ENCODE measurements around the gene HDDC3.
"Not testable (repeated sequence)": the region's sequence is repeated elsewhere in the genome, so short reads cannot be mapped to it uniquely, and the experiment has no call there.

HDDC3 gene

DNA sequence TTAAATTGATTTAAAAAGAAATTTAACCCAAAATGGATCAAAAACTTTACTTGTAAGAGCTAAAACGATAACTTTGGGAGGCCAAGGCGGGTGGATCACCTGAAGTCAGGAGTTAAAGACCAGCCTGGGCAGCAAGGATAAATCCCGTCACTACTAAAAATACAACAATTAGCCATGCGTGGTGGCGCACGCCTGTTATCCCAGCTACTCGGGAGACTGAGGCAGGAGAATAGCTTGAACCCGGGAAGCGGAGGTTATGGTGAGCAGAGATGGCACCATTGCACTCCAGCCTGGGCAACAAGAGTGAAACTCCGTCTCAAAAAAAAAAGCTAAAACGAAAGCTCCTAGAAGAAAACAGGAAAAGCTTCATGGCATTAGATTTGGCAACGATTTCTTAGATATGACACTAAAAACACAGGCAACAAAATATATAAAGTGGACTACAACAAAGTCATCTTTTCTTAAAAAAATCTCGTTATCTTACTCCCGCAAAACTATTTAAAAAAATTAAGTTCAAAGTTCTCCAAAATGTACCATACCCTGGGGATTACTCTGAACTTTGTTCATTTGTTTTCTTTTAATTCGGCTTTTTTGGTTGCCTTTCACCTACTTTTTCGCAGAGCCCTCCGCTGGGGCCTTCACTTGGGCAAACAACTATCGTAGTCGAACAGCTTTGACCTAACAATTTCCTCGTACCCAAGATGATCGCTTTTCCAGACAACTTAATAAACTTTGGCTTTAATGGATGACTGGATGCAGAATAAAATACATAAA lies 2.9 kb downstream of the HDDC3 start:
- no peak for DNase-seq

DNA sequence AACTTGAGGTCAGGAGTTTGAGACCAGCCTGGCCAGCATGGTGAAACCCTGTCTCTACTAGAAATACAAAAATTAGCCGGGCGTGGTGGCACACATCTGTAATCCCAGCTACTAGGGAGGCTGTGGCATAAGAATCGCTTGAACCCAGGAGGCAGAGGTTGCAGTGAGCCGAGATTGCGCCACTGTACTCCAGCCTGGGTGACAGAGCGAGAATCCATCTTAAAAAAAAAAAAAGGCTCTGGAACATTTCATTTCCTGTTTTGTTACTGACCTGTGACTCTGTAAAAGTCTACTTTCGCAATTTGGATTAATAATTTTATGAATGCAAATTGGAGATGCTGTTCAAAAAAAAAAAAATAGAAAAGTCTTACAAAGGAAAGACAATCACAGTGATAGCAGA lies 4.2 kb downstream of the HDDC3 start:
- DNase-seq = not testable (repeated sequence)

DNA sequence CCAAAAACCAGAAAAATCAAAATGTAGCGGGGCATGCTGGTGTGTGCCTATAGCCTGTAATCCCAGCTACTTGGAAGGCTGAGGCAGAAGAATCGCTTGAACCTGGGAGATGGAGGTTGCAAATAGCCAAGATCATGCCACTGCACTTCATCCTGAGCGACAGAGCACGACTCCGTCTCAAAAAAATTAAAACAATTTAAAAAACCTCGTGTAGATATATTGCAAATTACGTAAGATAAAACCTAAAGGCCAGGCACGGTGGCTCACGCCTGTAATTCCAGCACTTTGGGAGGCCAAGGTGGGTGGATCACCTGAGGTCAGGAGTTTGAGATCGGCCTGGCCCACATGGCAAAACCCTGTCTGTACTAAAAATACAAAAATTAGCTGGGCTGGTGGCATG lies 5.6 kb downstream of the HDDC3 start:
- DNase-seq = not testable (repeated sequence)

DNA sequence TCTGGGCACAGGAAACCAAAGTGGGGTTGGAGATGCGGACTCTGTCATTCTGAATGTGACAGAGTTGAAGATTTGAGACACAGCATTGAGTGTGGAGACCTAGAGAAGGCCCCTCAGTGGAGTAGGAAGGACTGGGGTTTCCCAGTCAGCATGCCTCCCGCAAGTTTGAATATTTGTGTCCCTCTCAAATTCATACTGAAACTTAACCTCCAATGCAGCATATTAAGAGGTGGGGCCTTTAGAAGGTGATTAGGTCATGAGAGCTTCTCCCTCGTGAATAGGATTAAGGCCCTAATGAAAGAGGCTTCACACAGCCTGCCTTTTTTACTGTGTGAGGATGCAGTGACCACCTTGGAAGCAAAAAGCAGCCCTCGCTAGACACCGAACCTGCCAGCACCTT lies 8.0 kb downstream of the HDDC3 start:
- no peak for DNase-seq

DNA sequence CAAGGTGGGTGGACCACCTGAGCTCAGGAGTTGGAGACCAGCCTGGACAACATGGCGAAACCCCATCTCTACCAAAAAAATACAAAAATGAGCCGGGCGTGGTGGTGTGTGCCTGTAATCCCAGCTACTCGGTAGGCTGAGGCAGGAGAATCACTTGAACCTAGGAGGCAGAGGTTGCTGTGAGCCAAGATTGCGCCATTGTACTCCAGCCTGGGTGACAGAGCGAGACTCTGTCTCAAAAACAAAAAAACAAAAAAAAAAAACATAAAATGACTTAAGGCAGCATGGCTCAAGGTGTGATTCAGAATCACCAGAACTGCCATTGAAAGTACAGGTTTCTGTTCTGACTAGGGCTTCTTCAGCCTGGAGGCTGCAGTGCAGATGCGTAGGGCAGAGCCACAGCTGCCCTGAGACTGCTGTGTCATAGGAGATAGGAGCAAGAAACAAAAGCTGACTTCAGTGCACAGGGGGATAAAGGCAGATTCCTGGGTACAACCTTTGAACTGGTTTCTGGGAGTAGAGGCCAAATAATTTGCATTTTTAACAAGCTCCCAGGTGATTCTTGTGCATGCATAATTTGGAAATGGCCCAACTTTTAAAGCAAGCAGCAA lies 9.5 kb downstream of the HDDC3 start:
- not testable (repeated sequence) for DNase-seq

DNA sequence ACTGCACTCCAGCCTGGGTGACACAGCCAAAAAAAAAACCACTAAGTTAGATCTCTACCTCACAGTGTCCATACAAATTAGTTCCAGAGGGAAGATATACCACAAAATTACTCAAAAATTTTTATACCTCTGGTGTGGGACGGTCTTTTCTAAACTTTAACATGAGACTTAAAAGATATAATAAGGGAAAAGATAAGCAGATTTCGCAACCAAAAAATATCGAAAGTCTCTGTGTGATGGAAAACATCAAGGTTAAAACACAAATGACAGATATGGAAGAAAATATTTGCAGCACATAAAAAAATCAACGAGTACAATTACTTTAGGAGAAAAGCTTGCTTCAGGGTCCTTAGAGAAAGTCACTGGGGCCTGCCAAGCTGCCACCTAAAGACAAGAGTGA lies 10.5 kb downstream of the HDDC3 start:
- DNase-seq = no peak

DNA sequence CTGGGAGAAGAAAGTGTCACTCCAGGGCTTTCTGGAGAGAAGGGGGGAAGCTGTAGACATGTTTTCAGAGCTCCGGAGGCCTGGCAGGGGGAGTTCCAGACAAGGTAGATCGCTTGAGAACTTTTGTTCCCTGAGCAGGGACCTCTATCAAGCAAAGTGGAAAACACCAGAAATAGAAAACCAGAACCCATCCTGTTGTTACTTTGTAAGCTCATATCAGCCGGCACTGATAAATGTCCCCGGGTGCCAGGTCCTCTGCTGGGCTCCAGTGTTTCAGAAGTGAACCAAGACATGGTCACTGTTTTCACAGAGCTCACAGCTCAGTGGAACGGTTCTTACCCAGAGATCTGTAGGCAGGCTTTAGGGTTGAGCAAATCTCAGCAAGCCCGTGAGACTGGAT lies 13.5 kb downstream of the HDDC3 start:
- DNase-seq = no peak

DNA sequence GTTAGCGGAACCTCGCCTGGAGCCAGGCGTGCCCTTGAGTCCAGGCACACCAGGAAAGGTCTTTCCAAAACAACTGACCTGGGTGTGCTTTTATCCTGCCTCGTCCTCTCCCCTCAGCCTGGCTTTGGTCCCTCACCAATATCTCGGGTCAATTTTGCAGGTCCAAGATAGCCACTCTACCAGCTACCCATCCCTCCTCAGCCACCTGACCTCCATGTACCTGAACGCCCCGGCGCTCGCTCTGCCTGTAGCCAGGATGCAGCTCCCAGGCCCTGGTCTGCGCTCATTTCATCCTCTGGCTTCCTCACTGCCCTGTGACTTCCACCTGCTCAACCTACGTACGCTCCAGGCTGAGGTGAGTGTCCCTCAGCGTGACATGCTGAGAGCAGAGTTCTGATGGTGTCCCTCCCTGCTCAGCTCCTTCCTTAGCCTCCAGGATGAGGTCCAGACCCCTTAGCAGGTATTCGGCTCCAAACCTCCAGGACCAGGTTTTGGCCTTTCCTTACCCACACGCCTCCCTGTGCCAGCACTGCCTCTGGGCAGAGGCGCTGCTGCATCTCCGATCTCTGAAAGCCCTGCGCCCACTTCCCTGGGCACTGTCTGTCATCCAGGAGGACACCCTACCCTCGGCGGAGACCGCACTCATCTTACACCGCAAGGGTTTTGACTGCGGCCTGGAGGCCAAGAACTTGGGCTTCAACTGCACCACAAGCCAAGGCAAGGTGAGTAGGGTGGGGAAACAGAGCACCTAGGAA lies 14.1 kb downstream of the HDDC3 start:
- no peak for DNase-seq

DNA sequence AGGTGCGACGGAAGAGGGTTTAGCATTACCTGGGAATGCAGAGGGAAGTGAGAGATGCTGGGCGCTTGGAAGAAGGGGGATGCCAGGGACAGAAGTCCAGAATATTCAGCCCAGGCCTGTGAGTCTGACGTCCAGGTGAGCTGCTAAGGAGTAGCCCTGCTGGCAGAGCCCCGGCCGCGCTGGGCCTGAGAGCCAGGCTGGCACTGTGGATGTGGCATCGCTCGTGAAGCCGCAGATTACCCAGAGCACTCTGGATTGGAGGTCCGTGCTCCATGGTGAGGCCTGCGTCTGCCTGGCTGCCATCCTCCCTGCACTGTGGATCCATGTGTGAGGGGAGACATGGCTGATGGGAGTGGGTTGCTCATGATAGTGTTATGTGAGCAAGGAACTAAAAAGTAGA lies 14.8 kb downstream of the HDDC3 start:
- DNase-seq = no peak

DNA sequence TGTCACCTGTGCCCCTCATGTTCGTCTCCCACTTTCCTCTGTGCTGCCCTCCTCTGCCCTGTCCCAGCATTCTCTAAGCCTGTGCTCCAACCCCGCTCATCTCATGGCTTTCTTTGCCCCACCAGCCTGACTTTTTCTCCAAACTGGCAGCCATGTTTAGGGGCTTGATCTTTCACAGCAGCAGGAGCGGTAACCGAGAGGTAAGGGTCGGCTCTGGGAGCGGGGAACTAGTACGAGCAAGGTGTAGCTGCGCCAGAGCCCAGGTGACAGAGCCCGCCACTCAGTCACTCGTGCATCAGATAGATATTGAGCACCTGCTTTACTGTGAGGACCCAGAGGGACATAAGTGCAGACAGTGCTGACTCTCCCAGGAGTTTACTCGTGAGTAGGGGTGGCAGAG lies 15.9 kb downstream of the HDDC3 start:
- no peak for DNase-seq

DNA sequence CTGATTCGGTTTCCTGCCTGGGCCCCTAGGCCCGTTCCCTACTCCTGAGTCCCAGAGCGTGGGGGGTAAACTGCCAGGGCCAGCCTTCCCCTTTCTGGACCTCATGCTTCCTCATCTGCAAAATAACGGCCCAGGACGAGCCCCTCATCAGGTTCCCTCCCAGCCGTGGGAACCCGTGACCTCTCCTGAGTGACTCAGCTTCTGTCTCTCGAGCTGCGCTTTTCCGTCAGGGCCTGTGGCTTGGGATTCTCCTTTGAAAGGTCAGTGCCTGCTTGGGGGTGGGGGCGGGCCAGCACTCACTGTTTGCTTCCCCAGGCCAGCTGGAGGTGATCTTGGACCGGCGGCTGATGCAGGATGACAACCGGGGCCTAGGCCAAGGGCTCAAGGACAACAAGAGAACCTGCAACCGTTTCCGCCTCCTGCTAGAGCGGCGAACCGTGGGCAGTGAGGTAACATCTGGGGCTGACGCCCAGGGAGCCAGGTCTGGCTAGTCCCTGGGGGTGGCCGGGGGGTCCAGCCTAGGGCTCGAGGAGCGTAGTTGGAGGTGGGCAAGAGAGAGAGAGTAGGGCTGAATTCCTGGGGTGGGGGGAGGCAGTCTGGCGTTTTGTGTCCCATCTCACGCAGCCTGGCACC lies 16.4 kb downstream of the HDDC3 start:
- no peak for DNase-seq

DNA sequence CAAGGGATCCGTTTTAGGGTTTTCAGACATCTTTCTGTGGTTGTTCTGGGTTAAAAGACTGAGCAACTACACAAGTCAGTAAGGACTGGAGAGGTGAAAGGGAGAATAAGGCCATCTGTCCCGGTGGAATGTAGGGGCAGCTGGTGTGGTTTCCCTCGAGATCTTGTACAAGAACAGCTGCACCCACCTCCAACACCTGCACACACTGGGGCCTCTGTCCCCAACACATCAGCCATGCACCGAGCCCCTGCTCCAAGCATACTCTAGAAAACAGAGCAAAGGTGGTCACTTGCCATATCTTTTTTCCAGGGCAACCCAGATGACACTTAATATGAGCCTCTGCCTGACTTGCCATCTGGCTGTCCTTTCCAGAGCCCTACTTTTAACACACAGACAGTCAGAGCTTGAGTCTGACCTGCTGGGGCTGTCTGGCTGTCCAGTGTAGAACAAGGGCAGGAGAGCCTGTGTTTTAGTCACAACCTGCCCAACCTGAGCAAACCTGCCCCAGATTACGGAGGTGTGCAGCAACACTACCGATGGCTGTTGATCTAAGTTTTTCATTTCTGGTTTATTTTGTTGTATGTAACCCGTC lies 17.0 kb downstream of the HDDC3 start:
- DNase-seq = no peak

DNA sequence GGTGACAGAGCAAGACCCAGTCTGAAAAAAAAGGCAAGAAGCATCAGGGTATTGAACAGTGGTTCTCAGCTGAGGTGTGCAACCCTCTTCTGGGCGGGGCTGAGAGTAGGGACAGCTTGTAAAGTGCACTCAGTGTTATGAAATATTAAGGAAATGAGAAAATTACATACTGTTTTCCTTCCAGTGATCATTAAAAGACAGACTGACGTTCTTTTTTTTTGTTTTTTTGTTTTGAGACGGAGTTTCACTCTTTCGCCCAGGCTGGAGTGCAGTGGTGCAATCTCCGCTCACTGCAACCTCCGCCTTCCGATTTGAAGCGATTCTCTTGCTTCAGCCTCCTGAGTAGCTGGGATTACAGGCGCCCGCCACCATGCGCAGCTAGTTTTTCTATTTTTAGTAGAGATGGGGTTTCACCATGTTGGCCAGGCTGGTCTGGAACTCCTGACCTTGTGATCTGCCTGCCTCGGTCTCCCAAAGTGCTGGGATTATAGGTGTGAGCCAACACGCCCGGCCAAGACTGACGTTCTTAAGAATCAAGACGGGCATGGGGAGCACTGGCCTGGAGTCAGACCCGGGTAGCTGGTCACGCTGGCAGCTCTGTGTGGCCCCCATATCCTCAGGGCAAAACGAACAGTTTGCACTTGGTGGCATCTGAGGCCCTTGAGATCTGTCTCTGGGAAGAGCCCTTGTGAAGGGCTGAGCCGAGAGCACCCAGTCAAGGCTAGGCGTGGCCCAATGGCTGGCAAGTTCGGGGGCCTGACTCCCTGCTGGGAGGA lies 17.9 kb downstream of the HDDC3 start:
- no peak for DNase-seq

DNA sequence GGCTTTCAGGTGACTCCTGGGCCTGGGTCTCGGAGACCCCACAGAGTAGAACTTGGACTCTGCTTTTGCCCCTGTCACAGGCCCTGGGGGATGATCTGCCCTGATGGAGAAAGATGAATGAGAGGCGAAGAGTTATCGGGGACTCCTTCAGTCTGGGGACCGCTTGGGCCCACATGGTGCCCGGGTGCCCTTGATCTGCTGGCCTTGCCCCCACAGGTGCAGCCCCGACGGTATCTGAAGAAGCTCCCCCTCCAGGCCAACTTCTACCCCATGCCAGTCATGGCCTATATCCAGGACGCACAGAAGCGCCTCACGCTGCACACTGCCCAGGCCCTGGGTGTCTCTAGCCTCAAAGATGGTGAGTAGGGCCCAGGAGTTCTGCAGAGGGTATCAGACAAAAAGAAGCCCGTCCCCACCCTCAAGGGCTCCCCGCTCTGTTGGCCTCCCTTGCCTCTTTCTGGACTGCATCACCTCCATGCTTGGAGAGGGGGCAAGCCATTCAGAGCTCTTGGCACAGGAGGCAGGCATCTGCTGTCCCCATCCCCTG lies 18.9 kb downstream of the HDDC3 start:
- DNase-seq = no peak

DNA sequence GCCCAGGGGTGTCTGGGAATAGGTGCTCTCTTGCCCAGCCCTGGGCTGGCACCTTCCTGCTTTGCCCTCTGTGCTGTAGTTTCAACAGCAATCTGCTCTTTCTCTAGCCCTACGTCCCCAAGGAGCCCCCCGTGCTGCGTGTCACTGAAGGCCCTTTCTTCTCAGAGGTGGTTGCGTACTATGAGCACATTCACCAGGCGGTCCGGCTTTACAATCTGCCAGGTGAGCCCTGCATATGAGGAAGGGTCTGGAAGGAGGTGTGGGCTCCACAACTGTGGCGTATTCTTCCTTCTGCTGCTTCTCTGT lies 19.6 kb downstream of the HDDC3 start:
- DNase-seq = no peak

DNA sequence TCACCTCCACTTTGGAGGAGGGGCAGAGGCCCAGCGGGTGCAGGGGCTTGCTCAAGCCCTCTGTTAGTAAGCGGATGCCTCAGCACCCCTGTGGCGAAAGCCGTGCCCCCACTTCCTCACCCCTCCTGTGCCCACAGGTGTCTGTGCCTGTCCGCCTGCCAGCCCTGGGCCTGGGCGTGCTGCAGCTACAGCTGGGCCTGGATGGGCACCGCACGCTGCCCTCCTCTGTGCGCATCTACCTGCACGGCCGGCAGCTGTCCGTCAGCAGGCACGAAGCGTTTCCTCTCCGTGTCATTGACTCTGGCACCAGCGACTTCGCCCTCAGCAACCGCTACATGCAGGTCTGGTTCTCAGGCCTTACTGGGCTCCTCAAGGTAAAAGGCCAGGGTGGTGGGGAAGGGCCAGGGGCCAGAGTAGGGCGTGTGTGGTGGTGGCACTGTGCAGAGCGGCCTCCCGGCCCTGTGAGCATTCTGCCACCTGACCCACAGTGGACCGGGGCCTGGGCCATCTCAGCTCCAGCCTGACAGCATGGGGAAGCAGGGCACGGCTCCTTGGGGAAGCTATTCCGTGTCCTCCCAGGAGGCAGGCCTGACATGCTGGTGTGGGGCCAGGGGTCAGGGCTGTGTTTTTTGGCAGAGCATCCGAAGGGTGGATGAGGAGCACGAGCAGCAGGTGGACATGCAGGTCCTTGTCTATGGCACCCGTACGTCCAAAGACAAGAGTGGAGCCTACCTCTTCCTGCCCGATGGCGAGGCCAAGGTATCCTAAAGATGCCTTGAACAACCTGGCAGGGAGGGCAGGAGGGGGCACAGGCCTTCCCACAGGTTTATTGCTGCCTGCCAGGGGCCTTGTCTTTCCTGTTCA lies 20.2 kb downstream of the HDDC3 start:
- DNase-seq = no peak

DNA sequence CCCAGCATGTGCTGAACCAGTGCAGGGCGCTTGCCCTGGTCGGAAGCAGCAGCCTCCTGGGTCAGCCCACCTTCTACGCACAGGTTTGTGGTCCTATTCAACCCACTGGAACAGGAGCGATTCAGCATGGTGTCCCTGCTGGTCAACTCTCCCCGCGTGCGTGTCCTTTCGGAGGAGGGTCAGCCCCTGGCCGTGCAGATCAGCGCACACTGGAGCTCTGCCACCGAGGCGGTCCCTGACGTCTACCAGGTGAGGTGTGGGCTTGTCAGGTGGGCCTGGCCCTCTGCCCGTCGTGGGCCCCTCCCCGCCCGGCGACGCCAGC lies 21.1 kb downstream of the HDDC3 start:
- DNase-seq = no peak

DNA sequence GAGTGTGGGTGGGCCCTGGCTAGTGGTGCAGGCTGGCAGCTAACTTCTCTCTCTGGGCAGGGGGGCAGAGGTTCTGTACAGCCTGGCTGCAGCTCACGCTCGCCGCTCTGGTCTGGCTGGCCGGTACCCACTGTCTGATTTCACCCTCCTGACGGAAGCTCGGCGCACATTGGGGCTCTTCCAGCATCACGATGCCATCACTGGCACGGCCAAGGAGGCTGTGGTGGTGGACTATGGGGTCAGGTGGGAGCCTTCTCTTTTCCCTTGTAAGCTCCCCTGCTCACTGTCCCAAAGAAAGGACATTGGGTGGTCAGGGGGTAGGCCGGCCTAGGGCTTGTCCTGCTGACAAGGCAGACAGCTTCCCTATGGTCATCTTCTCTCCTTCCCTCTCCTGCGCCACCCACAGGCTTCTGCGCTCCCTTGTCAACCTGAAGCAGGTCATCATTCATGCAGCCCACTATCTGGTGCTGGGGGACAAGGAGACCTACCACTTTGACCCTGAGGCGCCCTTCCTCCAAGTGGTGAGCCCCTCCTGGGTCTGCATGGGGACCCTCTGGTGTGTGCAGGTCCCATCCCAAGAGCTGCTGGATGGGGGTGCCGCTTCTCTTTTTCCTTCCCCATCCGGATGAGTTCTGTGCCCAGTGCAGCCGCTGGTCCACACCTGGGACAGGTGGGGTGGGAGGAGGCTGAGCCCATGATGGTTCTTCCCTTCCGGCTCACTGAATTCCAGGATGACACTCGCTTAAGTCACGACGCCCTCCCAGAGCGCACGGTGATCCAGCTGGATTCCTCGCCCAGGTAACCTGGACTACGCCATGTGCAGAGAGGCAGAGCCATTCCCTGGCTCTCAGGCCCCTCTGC lies 21.7 kb downstream of the HDDC3 start:
- no peak for DNase-seq

DNA sequence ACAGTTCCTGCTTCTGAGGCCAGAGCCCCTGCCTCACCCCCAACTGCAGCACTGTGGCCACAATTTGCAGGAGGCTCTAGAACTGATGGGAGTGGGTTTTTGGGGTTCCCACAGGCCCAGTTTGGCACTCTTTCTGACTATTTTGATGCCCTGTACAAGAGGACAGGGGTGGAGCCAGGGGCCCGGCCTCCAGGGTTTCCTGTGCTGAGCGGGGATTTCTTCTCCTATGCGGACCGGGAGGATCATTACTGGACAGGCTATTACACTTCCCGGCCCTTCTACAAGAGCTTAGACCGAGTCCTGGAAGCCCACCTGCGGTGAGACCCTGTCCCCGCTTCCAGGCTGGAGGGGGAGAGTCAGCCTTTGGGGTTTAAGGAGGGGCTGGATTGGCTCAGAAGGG lies 22.4 kb downstream of the HDDC3 start:
- no peak for DNase-seq

DNA sequence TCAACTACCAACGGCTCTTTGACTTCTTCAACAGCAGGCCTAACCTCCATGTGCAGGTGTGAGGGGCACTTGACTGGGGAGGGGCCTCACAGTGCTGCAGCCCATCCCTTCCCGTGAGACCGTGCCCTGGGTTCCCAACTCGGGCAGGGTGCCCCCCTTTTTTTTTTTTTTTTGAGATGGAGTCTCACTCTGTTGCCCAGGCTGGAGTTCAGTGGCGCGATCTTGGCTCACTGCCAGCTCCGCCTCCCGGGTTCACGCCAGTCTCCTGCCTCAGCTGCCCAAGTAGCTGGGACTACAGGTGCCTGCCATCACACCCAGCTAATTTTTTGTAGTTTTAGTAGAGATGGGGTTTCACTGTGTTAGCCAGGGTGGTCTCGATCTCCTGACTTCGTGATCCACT lies 22.9 kb downstream of the HDDC3 start:
- DNase-seq = not testable (repeated sequence)

Data from activated CD8-positive, alpha-beta memory T cell treated with anti-CD3 and anti-CD28 coated beads for 24 hours (primary cell).